Adipocyte (in vitro differentiated cells): ENCODE measurements around the gene GULP1.

Source experiments
- DNase-seq: peaks from one replicate; pipeline ENCODE4 v3.0.0-alpha.2; 2015; ENCODE audit warnings: low read depth
- H3K27me3 ChIP-seq: replicated peaks from 2 replicates; pipeline ENCODE4 v1.7.0; 2013; ENCODE audit warnings: mild to moderate bottlenecking, low read length, moderate library complexity; ENCODE audit not compliant: control insufficient read depth, insufficient read depth
- H3K36me3 ChIP-seq: 2 replicates; pipeline ENCODE4 v1.7.0; 2013; ENCODE audit warnings: low read length, mild to moderate bottlenecking, moderate library complexity; ENCODE audit not compliant: control insufficient read depth, insufficient read depth, severe bottlenecking
- H3K4me1 ChIP-seq: 2 replicates; pipeline ENCODE4 v1.7.0; 2013; ENCODE audit warnings: mild to moderate bottlenecking, low read length, moderate library complexity; ENCODE audit not compliant: control insufficient read depth, insufficient read depth
- H3K4me3 ChIP-seq: 2 replicates; pipeline ENCODE4 v1.7.0; 2013; ENCODE audit warnings: mild to moderate bottlenecking, low read length, moderate library complexity
- H3K9ac ChIP-seq: 2 replicates; pipeline ENCODE4 v1.7.0; 2013; ENCODE audit warnings: mild to moderate bottlenecking, low read length, moderate library complexity
- H3K9me3 ChIP-seq: 2 replicates; pipeline ENCODE4 v1.7.0; 2013; ENCODE audit warnings: mild to moderate bottlenecking, low read length, moderate library complexity; ENCODE audit not compliant: control insufficient read depth

The GULP1 gene

GRCh38 chr2:188381614-188382013, 89.9 kb downstream of the GULP1 start:
- peaks cover 6% of the 10 kb centered on the region for H3K36me3 ChIP-seq
- H3K9me3 ChIP-seq = peaks cover 9% of the 10 kb centered on the region
- H3K4me3 ChIP-seq = no peak overlapping the region
- H3K9ac ChIP-seq = no peak overlapping the region
- H3K4me1 ChIP-seq = peaks cover 11% of the 10 kb centered on the region
- DNase-seq = peak; percentile 58
- H3K27me3 ChIP-seq = no peaks in the 10 kb centered on the region

DNA sequence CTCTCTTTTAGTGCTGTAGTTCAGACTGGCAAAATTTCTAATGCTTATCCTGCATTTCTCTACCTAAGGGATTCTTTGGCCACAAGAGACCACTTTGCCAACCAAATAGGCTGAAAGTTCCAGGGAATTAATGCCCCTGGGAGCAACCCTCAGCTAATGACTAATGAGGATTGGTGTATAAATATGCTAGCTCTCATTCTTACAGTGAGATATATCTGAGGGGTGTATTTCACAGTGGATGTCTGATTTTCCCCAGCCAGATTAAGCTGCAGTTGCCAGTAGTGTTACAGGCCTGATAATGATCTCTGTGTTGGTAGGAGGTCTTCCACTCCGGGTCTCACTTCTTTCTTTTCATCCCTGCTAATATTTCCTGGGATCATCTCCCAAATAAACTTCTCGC, 90.4 kb downstream of the GULP1 start:
- peaks cover 11% of the 10 kb centered on the region for H3K4me1 ChIP-seq
- H3K4me3 ChIP-seq = peak overlapping the region; percentile 76
- peaks cover 9% of the 10 kb centered on the region for H3K9me3 ChIP-seq
- DNase-seq = peak; percentile 19
- H3K27me3 ChIP-seq = no peaks in the 10 kb centered on the region
- H3K36me3 ChIP-seq = peaks cover 6% of the 10 kb centered on the region
- H3K9ac ChIP-seq = no peak overlapping the region

DNA sequence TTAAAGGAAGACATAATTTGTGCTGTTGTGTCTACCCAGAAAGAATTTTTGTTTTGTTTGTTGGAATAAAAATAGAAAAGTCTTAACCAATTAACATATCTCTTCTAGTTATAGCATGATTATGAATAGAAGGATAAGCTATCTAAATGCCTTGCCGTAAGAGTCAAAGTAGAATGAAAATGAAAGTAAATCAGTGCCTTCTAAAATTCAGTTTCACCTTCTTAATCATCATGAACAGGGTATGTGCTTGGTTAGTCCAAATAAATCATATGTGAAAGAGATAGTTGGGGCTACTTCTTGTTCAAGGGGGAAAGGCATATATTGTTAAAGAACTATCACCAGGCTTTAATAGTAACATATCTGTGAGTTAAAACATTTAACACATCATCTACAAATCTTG, 91.5 kb downstream of the GULP1 start:
- Histone ChIP-seq H3K9me3 (peaks cover 9% of the 10 kb centered on the region), H3K36me3 (peaks cover 6% of the 10 kb centered on the region), H3K27me3 (no peaks in the 10 kb centered on the region), H3K9ac (peak overlapping the region; percentile 32), H3K4me3 (peak overlapping the region; percentile 76), H3K4me1 (peaks cover 11% of the 10 kb centered on the region)
- DNase-seq = no peak

DNA sequence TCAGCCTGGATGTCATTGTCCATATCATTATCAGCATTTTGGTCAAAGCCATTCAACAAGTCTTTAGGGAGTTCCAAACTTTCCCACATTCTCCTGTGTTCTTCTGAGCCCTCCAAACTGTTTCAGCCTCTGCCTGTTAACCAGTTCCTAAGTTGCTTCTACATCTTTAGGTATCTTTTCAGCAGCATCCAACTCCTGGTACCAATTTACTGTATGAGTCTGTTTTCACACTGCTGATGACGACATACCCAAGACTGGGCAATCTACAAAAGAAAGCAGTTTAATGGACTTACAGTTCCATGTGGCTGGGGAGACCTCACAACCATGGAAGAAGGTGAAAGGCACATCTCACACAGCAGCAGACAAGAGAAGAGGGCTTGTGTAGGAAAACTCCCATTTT, 94.2 kb downstream of the GULP1 start:
- peaks cover 11% of the 10 kb centered on the region for H3K4me1 ChIP-seq
- no peak overlapping the region for H3K4me3 ChIP-seq
- H3K9me3 ChIP-seq = peaks cover 9% of the 10 kb centered on the region
- H3K27me3 ChIP-seq = no peaks in the 10 kb centered on the region
- H3K36me3 ChIP-seq = peaks cover 6% of the 10 kb centered on the region
- DNase-seq = no peak
- H3K9ac ChIP-seq = no peak overlapping the region

GRCh38 chr2:188388831-188389230, 97.2 kb downstream of the GULP1 start:
- Histone ChIP-seq H3K27me3 (no peaks in the 10 kb centered on the region), H3K4me3 (no peak overlapping the region), H3K9me3 (peaks cover 22% of the 10 kb centered on the region), H3K4me1 (no peaks in the 10 kb centered on the region), H3K36me3 (peaks cover 6% of the 10 kb centered on the region), H3K9ac (no peak overlapping the region)
- no peak for DNase-seq

- Histone ChIP-seq H3K27me3 (no peaks in the 10 kb centered on the region), H3K4me3 (no peak overlapping the region), H3K9ac (no peak overlapping the region), H3K9me3 (peaks cover 16% of the 10 kb centered on the region), H3K36me3 (no peaks in the 10 kb centered on the region), H3K4me1 (no peaks in the 10 kb centered on the region)
- no peak for DNase-seq
Observed at GRCh38 chr2:188391354-188391753, 99.7 kb downstream of the GULP1 start.

- no peak overlapping the region for H3K4me3 ChIP-seq
- DNase-seq = no peak
Observed at GRCh38 chr2:188394931-188395472, 103.3 kb downstream of the GULP1 start.

GRCh38 chr2:188395903-188396689, 104.4 kb downstream of the GULP1 start:
- H3K9me3 ChIP-seq = peaks cover 16% of the 10 kb centered on the region
- no peak for DNase-seq
- no peak overlapping the region for H3K4me3 ChIP-seq
- H3K36me3 ChIP-seq = no peaks in the 10 kb centered on the region
- no peaks in the 10 kb centered on the region for H3K4me1 ChIP-seq
- no peaks in the 10 kb centered on the region for H3K27me3 ChIP-seq
- no peak overlapping the region for H3K9ac ChIP-seq

More at GRCh38 chr2:188394931-188395472, 103.3 kb downstream of the GULP1 start:
- Histone ChIP-seq H3K9ac (no peak overlapping the region), H3K9me3 (peaks cover 16% of the 10 kb centered on the region), H3K27me3 (no peaks in the 10 kb centered on the region), H3K36me3 (no peaks in the 10 kb centered on the region), H3K4me1 (no peaks in the 10 kb centered on the region)

- peak; percentile 23 for DNase-seq
Observed at GRCh38 chr2:188399159-188399558, 107.5 kb downstream of the GULP1 start.

GRCh38 chr2:188403676-188404075, 112.0 kb downstream of the GULP1 start:
- H3K9ac ChIP-seq = no peak overlapping the region
- H3K9me3 ChIP-seq = peaks cover 10% of the 10 kb centered on the region
- no peaks in the 10 kb centered on the region for H3K27me3 ChIP-seq
- no peaks in the 10 kb centered on the region for H3K4me1 ChIP-seq
- no peak overlapping the region for H3K4me3 ChIP-seq
- no peaks in the 10 kb centered on the region for H3K36me3 ChIP-seq
- no peak for DNase-seq

More at GRCh38 chr2:188399159-188399558, 107.5 kb downstream of the GULP1 start:
- Histone ChIP-seq H3K36me3 (no peaks in the 10 kb centered on the region), H3K9me3 (no peaks in the 10 kb centered on the region), H3K9ac (no peak overlapping the region), H3K4me1 (no peaks in the 10 kb centered on the region), H3K4me3 (no peak overlapping the region), H3K27me3 (no peaks in the 10 kb centered on the region)

GRCh38 chr2:188404341-188405004, 112.8 kb downstream of the GULP1 start:
- H3K9me3 ChIP-seq = peaks cover 10% of the 10 kb centered on the region
- H3K27me3 ChIP-seq = no peaks in the 10 kb centered on the region
- no peaks in the 10 kb centered on the region for H3K4me1 ChIP-seq
- no peaks in the 10 kb centered on the region for H3K36me3 ChIP-seq
- DNase-seq = peak; percentile 11
- no peak overlapping the region for H3K4me3 ChIP-seq
- no peak overlapping the region for H3K9ac ChIP-seq
